Measurements from ENCODE around the gene BHLHE40.

The BHLHE40 gene

GRCh38 chr3:5012367-5012766 is 33.1 kb downstream of the BHLHE40 start:
- no peaks in the 10 kb centered on the region for H3K27me3 ChIP-seq (ENCODE audit: insufficient read depth, low read length, poor library complexity)
- no CpG with 5 or more reads among the region's 2 CpGs for whole genome bisulfite sequencing (ENCODE audit: extremely low coverage, insufficient coverage, low lambda C conversion rate)
- H3K56ac ChIP-seq (ENCODE audit: low read length) = peak overlapping the region; percentile 68

GRCh38 chr3:5013021-5013906 is 34.0 kb downstream of the BHLHE40 start:
- peak overlapping the region; percentile 27 for H2AK5ac ChIP-seq (ENCODE audit: low read length)
- WGBS (ENCODE audit: extremely low coverage, insufficient coverage, low lambda C conversion rate) = no CpG with 5 or more reads among the region's 5 CpGs
- peak; percentile 91 for DNase-seq

More at GRCh38 chr3:5012367-5012766, 33.1 kb downstream of the BHLHE40 start:
- H3K79me2 ChIP-seq (ENCODE audit: control insufficient read depth, insufficient read depth, low read length) = no peaks in the 10 kb centered on the region
- peak overlapping the region; percentile 32 for H3K18ac ChIP-seq (ENCODE audit: low read length)
- H3K79me1 ChIP-seq (ENCODE audit: low read length) = no peaks in the 10 kb centered on the region
- peak; percentile 55 for DNase-seq
- H3K4me1 ChIP-seq (ENCODE audit: control insufficient read depth, low read depth, low read length) = peaks cover 30% of the 10 kb centered on the region
- peak overlapping the region; percentile 99 for H2AK5ac ChIP-seq (ENCODE audit: low read length)
- H3K9ac ChIP-seq (ENCODE audit: low read length) = peak overlapping the region; percentile 32
- H3K23ac ChIP-seq (ENCODE audit: low read length) = no peak overlapping the region
- H2BK120ac ChIP-seq (ENCODE audit: low read depth, low read length) = peak overlapping the region; percentile 31
- no peak overlapping the region for H4K5ac ChIP-seq (ENCODE audit: low read length)
- no peak overlapping the region for H3K4me3 ChIP-seq (ENCODE audit: low read length)
- peak overlapping the region; percentile 42 for H3K4ac ChIP-seq (ENCODE audit: low read depth, low read length)
- H4K8ac ChIP-seq (ENCODE audit: low read depth, low read length) = no peak overlapping the region
- H3K27ac ChIP-seq (ENCODE audit: low read depth, low read length) = peak overlapping the region; percentile 46
- H2BK5ac ChIP-seq (ENCODE audit: low read length) = peak overlapping the region; percentile 95
- no peak overlapping the region for H2BK15ac ChIP-seq (replicated peaks; ENCODE audit: low read depth)
- H3K4me2 ChIP-seq (ENCODE audit: low read length) = no peak overlapping the region
- no peaks in the 10 kb centered on the region for H3K36me3 ChIP-seq (ENCODE audit: control insufficient read depth, insufficient read depth, low read length)

GRCh38 chr3:5014391-5014790 is 35.2 kb downstream of the BHLHE40 start:
- peak overlapping the region; percentile 36 for H3K56ac ChIP-seq (ENCODE audit: low read length)
- no peaks in the 10 kb centered on the region for H3K27me3 ChIP-seq (ENCODE audit: insufficient read depth, low read length, poor library complexity)
- peak overlapping the region; percentile 70 for H2BK120ac ChIP-seq (ENCODE audit: low read depth, low read length)
- no peak overlapping the region for H3K4me2 ChIP-seq (ENCODE audit: low read length)
- peak overlapping the region; percentile 14 for H2BK15ac ChIP-seq (replicated peaks; ENCODE audit: low read depth)
- no peak overlapping the region for H4K8ac ChIP-seq (ENCODE audit: low read depth, low read length)
- peaks cover 39% of the 10 kb centered on the region for H3K4me1 ChIP-seq (ENCODE audit: control insufficient read depth, low read depth, low read length)
- H4K5ac ChIP-seq (ENCODE audit: low read length) = no peak overlapping the region
- peak overlapping the region; percentile 26 for H2BK5ac ChIP-seq (ENCODE audit: low read length)
- no peak overlapping the region for H3K27ac ChIP-seq (ENCODE audit: low read depth, low read length)
- H3K79me1 ChIP-seq (ENCODE audit: low read length) = no peaks in the 10 kb centered on the region
- peak overlapping the region; percentile 4 for H3K9ac ChIP-seq (ENCODE audit: low read length)
- DNase-seq = no peak
- peak overlapping the region; percentile 0 for H2AK5ac ChIP-seq (ENCODE audit: low read length)
- no peaks in the 10 kb centered on the region for H3K79me2 ChIP-seq (ENCODE audit: control insufficient read depth, insufficient read depth, low read length)
- H3K4me3 ChIP-seq (ENCODE audit: low read length) = no peak overlapping the region
- peak overlapping the region; percentile 72 for H3K18ac ChIP-seq (ENCODE audit: low read length)
- H3K4ac ChIP-seq (ENCODE audit: low read depth, low read length) = peak overlapping the region; percentile 93
- no peak overlapping the region for H3K23ac ChIP-seq (ENCODE audit: low read length)
- WGBS (ENCODE audit: extremely low coverage, insufficient coverage, low lambda C conversion rate) = no CpG with 5 or more reads among the region's 7 CpGs
- H3K36me3 ChIP-seq (ENCODE audit: control insufficient read depth, insufficient read depth, low read length) = no peaks in the 10 kb centered on the region

More at GRCh38 chr3:5013021-5013906, 34.0 kb downstream of the BHLHE40 start:
- Histone ChIP-seq H3K4me3 (ENCODE audit: low read length) (no peak overlapping the region), H3K27me3 (ENCODE audit: insufficient read depth, low read length, poor library complexity) (no peaks in the 10 kb centered on the region), H3K23ac (ENCODE audit: low read length) (no peak overlapping the region), H3K9ac (ENCODE audit: low read length) (peak overlapping the region; percentile 4), H3K56ac (ENCODE audit: low read length) (peak overlapping the region; percentile 76), H2BK15ac (replicated peaks; ENCODE audit: low read depth) (no peak overlapping the region), H3K18ac (ENCODE audit: low read length) (peak overlapping the region; percentile 19), H3K4me1 (ENCODE audit: control insufficient read depth, low read depth, low read length) (peaks cover 35% of the 10 kb centered on the region), H3K4ac (ENCODE audit: low read depth, low read length) (peak overlapping the region; percentile 66), H2BK5ac (ENCODE audit: low read length) (peak overlapping the region; percentile 75), H3K79me2 (ENCODE audit: control insufficient read depth, insufficient read depth, low read length) (no peaks in the 10 kb centered on the region), H3K4me2 (ENCODE audit: low read length) (no peak overlapping the region), H3K36me3 (ENCODE audit: control insufficient read depth, insufficient read depth, low read length) (no peaks in the 10 kb centered on the region), H4K5ac (ENCODE audit: low read length) (no peak overlapping the region), H4K8ac (ENCODE audit: low read depth, low read length) (no peak overlapping the region), H2BK120ac (ENCODE audit: low read depth, low read length) (no peak overlapping the region), H3K27ac (ENCODE audit: low read depth, low read length) (peak overlapping the region; percentile 65), H3K79me1 (ENCODE audit: low read length) (no peaks in the 10 kb centered on the region)

GRCh38 chr3:5015056-5015455 is 35.8 kb downstream of the BHLHE40 start:
- Histone ChIP-seq H3K4ac (ENCODE audit: low read depth, low read length) (no peak overlapping the region), H3K79me1 (ENCODE audit: low read length) (no peaks in the 10 kb centered on the region), H2AK5ac (ENCODE audit: low read length) (no peak overlapping the region), H3K9ac (ENCODE audit: low read length) (no peak overlapping the region), H4K5ac (ENCODE audit: low read length) (no peak overlapping the region), H4K8ac (ENCODE audit: low read depth, low read length) (no peak overlapping the region), H3K27me3 (ENCODE audit: insufficient read depth, low read length, poor library complexity) (no peaks in the 10 kb centered on the region), H3K4me3 (ENCODE audit: low read length) (no peak overlapping the region), H2BK15ac (replicated peaks; ENCODE audit: low read depth) (no peak overlapping the region), H3K27ac (ENCODE audit: low read depth, low read length) (no peak overlapping the region), H3K36me3 (ENCODE audit: control insufficient read depth, insufficient read depth, low read length) (no peaks in the 10 kb centered on the region), H3K56ac (ENCODE audit: low read length) (peak overlapping the region; percentile 71), H3K79me2 (ENCODE audit: control insufficient read depth, insufficient read depth, low read length) (no peaks in the 10 kb centered on the region), H2BK5ac (ENCODE audit: low read length) (peak overlapping the region; percentile 0), H3K4me2 (ENCODE audit: low read length) (no peak overlapping the region), H3K23ac (ENCODE audit: low read length) (no peak overlapping the region), H2BK120ac (ENCODE audit: low read depth, low read length) (peak overlapping the region; percentile 82), H3K4me1 (ENCODE audit: control insufficient read depth, low read depth, low read length) (peaks cover 39% of the 10 kb centered on the region), H3K18ac (ENCODE audit: low read length) (peak overlapping the region; percentile 72)
- no CpG with 5 or more reads among the region's 5 CpGs for WGBS (ENCODE audit: extremely low coverage, insufficient coverage, low lambda C conversion rate)
- no peak for DNase-seq

- H3K79me1 ChIP-seq (ENCODE audit: low read length) = no peaks in the 10 kb centered on the region
- H3K27ac ChIP-seq (ENCODE audit: low read depth, low read length) = peak overlapping the region; percentile 54
- WGBS (ENCODE audit: extremely low coverage, insufficient coverage, low lambda C conversion rate) = no CpG with 5 or more reads among the region's 11 CpGs
- H2AK5ac ChIP-seq (ENCODE audit: low read length) = peak overlapping the region; percentile 98
- H3K27me3 ChIP-seq (ENCODE audit: insufficient read depth, low read length, poor library complexity) = no peaks in the 10 kb centered on the region
- H4K5ac ChIP-seq (ENCODE audit: low read length) = peak overlapping the region; percentile 92
- H3K18ac ChIP-seq (ENCODE audit: low read length) = peak overlapping the region; percentile 96
- H2BK15ac ChIP-seq (replicated peaks; ENCODE audit: low read depth) = peak overlapping the region; percentile 60
- H3K4ac ChIP-seq (ENCODE audit: low read depth, low read length) = peak overlapping the region; percentile 94
- H4K8ac ChIP-seq (ENCODE audit: low read depth, low read length) = no peak overlapping the region
- peaks cover 32% of the 10 kb centered on the region for H3K4me1 ChIP-seq (ENCODE audit: control insufficient read depth, low read depth, low read length)
- H3K56ac ChIP-seq (ENCODE audit: low read length) = peak overlapping the region; percentile 78
- peak overlapping the region; percentile 35 for H3K9ac ChIP-seq (ENCODE audit: low read length)
- no peak overlapping the region for H3K4me2 ChIP-seq (ENCODE audit: low read length)
- no peaks in the 10 kb centered on the region for H3K79me2 ChIP-seq (ENCODE audit: control insufficient read depth, insufficient read depth, low read length)
- DNase-seq = peak; percentile 96
- H2BK120ac ChIP-seq (ENCODE audit: low read depth, low read length) = peak overlapping the region; percentile 88
- H3K23ac ChIP-seq (ENCODE audit: low read length) = peak overlapping the region; percentile 74
- no peak overlapping the region for H3K4me3 ChIP-seq (ENCODE audit: low read length)
- H2BK5ac ChIP-seq (ENCODE audit: low read length) = peak overlapping the region; percentile 93
- no peaks in the 10 kb centered on the region for H3K36me3 ChIP-seq (ENCODE audit: control insufficient read depth, insufficient read depth, low read length)
Observed at GRCh38 chr3:5016211-5017161, 37.2 kb downstream of the BHLHE40 start.

Measured in mesendoderm (in vitro differentiated cells).